Peyer's patch (tissue), 4 donors: ENCODE data around the gene JPH2. TPM values are rescaled to one million over a fixed set of nuclear protein-coding genes. Genes with fewer than 3 reads are reported as not detected.
A peak's percentile ranks its signal among the peaks of the same experiment; 100 is the strongest.

ENCODE experiments used
- DNase-seq, 3 donors: peaks; one replicate each; pipeline ENCODE4 v3.0.0-alpha.2; 2017 to 2019
- H3K27ac ChIP-seq, 4 donors: fragments of 200-600 bp; sonication (generic); one replicate each; pipeline ENCODE4 v1.5.1; 2016 to 2019
- H3K27me3 ChIP-seq, 2 donors: fragments of 200-600 bp; sonication (generic); one replicate each; pipeline ENCODE4 v1.5.1; 2019
- H3K36me3 ChIP-seq, 3 donors: fragments of 200-600 bp; sonication (generic); one replicate each; pipeline ENCODE4 v1.5.1; 2016 to 2019
- H3K4me1 ChIP-seq, 4 donors: fragments of 200-600 bp; sonication (generic); one replicate each; pipeline ENCODE4 v1.5.1; 2016 to 2019
- H3K4me3 ChIP-seq, 4 donors: fragments of 200-600 bp; sonication (generic); 1 replicate in 3 of 4; 2 replicates in 1 of 4; pipeline ENCODE4 v1.5.1; 2016 to 2019; ENCODE audit warnings: mild to moderate bottlenecking in 1 of 4
- H3K9me3 ChIP-seq, 4 donors: fragments of 200-600 bp; sonication (generic); one replicate each; pipeline ENCODE4 v1.5.1; 2016 to 2019; ENCODE audit warnings: mild to moderate bottlenecking in 1 of 4
- POLR2A ChIP-seq, 2 donors: fragments of 450-650 bp; IDR thresholded peaks; one replicate each; pipeline ENCODE4 v1.5.1; 2017; ENCODE audit warnings: antibody characterized with exemption in 2 of 2, mild to moderate bottlenecking in 2 of 2, moderate library complexity in 2 of 2
- total RNA-seq, 4 donors: library from RNA; depleted of rRNA; stranded (reverse); fragments of >200 nt; gene quantifications; one replicate each; pipeline ENCODE4 v1.1.0, GENCODE V29; 2016
- TF ChIP-seq, protein P1 (sequence below), 6 experiments: fragments of 450-650 bp in 4 of 6; fragments of 200-600 bp in 2 of 6; sonication (generic) in 1 of 6; IDR thresholded peaks; one replicate each; pipeline ENCODE4 v1.5.1; 2017 to 2019; ENCODE audit warnings: antibody characterized with exemption in 6 of 6, mild to moderate bottlenecking in 3 of 6, moderate library complexity in 1 of 6

JPH2 gene
- total RNA-seq, 4 donors from 2014 or later: 1.2 to 8.0 (median 4.2) TPM

DNA sequence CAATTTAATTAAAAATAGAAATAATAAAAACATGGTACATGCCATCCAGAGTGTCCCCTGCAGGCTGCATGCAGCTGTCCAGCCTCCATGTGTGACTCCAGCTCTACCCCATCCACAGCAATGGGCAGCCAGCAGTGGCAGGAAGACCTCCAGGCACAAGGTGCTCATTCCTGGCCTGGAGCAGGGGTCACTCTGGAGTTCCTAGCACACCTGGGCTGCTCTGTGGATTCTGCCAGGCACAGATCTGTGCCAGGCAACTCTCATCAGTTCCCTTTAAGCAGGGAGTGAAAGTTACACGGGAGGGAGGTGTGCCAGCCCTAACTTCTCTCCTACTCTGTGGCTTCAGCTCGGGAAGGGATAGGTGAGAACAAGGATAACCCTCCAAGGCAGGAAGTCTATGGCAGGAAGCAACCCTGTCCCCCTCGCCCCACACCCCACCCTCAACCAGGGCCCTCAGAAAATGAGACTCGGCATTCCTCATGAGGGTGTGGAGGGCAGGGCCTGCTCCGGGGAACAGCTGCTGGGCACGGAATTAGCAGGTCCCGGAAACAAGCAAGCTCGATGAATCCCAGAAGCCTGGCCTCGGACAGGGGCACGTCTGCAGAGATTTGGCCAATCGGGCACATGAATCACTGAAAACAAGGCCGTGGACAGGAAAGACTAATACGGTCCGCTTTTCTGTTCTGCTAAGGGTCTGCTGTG lies 10.0 kb downstream of the JPH2 start:
- DNase-seq: peak in 1 of 3 donors; percentile 64
- H3K4me1 ChIP-seq: no peaks in the 10 kb centered on the region
- H3K9me3 ChIP-seq: no peaks in the 10 kb centered on the region
- H3K36me3 ChIP-seq: no peaks in the 10 kb centered on the region
- TF ChIP-seq, protein P1, sequence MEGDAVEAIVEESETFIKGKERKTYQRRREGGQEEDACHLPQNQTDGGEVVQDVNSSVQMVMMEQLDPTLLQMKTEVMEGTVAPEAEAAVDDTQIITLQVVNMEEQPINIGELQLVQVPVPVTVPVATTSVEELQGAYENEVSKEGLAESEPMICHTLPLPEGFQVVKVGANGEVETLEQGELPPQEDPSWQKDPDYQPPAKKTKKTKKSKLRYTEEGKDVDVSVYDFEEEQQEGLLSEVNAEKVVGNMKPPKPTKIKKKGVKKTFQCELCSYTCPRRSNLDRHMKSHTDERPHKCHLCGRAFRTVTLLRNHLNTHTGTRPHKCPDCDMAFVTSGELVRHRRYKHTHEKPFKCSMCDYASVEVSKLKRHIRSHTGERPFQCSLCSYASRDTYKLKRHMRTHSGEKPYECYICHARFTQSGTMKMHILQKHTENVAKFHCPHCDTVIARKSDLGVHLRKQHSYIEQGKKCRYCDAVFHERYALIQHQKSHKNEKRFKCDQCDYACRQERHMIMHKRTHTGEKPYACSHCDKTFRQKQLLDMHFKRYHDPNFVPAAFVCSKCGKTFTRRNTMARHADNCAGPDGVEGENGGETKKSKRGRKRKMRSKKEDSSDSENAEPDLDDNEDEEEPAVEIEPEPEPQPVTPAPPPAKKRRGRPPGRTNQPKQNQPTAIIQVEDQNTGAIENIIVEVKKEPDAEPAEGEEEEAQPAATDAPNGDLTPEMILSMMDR (IDR thresholded peaks at IDR 0.05): no peak
- TF ChIP-seq POLR2A (IDR thresholded peaks at IDR 0.05): no peak
- H3K27me3 ChIP-seq: no peaks in the 10 kb centered on the region
- H3K27ac ChIP-seq: peak overlapping the region in 2 of 4 donors; percentile 8 to 37
- peak overlapping the region in 1 of 4 donors; percentile 11 for H3K4me3 ChIP-seq

DNA sequence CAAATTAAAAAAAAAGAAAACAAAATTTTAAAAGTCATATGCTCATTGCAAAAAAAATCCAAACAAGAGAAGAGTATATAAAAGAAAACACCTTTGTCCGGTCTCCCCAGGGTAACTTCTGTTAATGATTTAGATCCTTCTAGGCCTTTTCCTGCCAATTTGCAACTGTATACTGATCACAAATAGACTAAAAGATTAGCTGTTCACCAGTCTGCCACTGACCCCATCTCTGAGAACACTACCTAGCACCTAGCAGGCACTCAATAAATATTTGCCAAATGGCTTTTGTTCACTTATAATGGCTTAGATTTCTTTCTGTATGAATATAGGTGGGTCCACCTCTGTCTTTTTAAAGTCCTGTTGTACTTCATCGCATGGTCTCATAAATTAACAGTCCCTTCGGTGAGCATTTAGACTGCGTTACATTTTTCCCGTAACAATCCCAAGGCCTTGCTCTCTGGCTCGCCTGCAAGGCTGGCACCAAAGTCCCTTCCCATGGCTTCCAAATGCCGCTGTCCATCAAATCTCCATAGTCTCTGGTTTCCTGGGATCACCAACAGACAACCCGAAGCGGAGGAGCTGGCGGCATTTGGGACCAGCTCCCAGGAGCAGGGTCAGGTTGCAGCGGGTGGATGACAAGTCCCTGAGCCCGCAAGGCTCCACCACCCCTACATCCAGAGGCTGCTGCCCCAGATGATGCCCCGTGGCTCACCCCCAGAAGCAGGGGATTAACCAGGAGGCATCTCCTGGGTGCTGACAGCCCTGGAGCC lies 11.8 kb downstream of the JPH2 start:
- no peaks in the 10 kb centered on the region for H3K27me3 ChIP-seq
- no peak overlapping the region for H3K4me3 ChIP-seq
- no peaks in the 10 kb centered on the region for H3K9me3 ChIP-seq
- no peak for DNase-seq
- TF ChIP-seq, protein P1 (IDR thresholded peaks at IDR 0.05): no peak
- TF ChIP-seq POLR2A (IDR thresholded peaks at IDR 0.05): no peak
- no peaks in the 10 kb centered on the region for H3K4me1 ChIP-seq
- H3K36me3 ChIP-seq: no peaks in the 10 kb centered on the region
- H3K27ac ChIP-seq: peak overlapping the region in 1 of 4 donors; percentile 37

DNA sequence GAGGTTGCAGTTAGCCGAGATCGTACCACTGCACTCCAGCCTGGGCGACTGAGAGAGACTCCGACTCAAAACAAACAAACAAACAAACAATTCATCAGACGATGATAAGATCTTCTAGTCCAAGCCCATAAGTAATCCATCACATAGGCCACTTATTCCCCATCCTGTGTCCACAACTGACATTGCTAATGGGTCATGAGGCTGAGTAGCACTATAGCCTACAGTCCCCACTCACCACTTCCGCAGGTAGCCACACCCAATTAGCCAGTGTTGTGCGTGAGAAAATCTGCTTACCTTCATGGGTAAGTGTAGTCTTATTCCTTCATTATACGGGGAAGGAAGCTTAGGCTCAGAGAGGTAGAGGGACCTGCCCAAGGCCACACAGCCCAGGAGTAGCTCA lies 13.1 kb downstream of the JPH2 start:
- no peaks in the 10 kb centered on the region for H3K9me3 ChIP-seq
- H3K4me3 ChIP-seq: no peak overlapping the region
- H3K36me3 ChIP-seq: no peaks in the 10 kb centered on the region
- no peaks in the 10 kb centered on the region for H3K27me3 ChIP-seq
- DNase-seq: no peak
- TF ChIP-seq POLR2A (IDR thresholded peaks at IDR 0.05): no peak
- TF ChIP-seq, protein P1 (IDR thresholded peaks at IDR 0.05): no peak
- peak overlapping the region in 1 of 4 donors; percentile 8 for H3K27ac ChIP-seq
- no peaks in the 10 kb centered on the region for H3K4me1 ChIP-seq

DNA sequence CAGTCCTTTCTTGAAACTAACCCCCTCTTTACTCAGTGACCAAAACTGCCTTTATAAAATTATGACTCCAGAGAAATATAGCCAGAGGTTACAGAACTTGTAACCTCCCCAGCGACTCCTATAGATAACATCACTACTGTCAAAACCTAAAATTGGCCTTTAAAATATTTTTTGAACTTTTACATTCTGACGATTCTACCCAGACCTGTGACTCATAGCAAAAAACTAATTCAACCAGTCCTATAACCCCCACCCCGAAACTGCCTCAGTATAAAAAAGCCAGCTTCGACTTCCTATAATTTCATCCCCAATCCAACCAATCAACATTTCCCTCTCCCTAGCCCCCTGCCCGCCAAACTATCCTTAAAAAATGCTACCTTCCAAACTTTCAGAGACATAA lies 13.9 kb downstream of the JPH2 start:
- DNase-seq: no peak
- no peak for TF ChIP-seq POLR2A (IDR thresholded peaks at IDR 0.05)
- TF ChIP-seq, protein P1 (IDR thresholded peaks at IDR 0.05): no peak
- no peaks in the 10 kb centered on the region for H3K4me1 ChIP-seq

DNA sequence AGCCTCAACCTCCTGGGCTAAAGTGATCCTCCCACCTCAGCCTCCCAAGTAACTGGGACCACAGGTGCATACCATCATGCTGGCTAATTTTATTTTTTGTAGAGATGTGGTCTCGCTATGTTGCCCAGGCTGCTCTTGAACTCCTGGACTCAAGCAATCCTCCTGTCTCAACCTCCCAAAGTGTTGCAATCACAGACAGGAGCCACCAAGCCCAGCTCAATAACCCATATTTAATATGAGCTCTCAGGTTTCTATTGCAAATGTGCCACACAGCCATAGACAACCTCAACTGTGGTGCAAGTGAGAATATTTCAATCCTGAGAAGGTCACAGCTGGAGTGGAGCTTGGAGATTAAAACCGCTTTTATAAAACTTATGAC lies 14.4 kb downstream of the JPH2 start:
- no peaks in the 10 kb centered on the region for H3K36me3 ChIP-seq
- no peak for DNase-seq
- H3K27me3 ChIP-seq: no peaks in the 10 kb centered on the region
- H3K4me3 ChIP-seq: no peak overlapping the region
- no peak for TF ChIP-seq POLR2A (IDR thresholded peaks at IDR 0.05)
- TF ChIP-seq, protein P1 (IDR thresholded peaks at IDR 0.05): no peak
- H3K9me3 ChIP-seq: no peaks in the 10 kb centered on the region
- no peaks in the 10 kb centered on the region for H3K4me1 ChIP-seq
- peak overlapping the region in 1 of 4 donors; percentile 45 for H3K27ac ChIP-seq

More for the DNA sequence above, 13.9 kb downstream of the JPH2 start:
- Histone ChIP-seq H3K27ac (peak overlapping the region in 1 of 4 donors; percentile 5), H3K9me3 (no peaks in the 10 kb centered on the region), H3K36me3 (no peaks in the 10 kb centered on the region), H3K4me3 (no peak overlapping the region), H3K27me3 (no peaks in the 10 kb centered on the region)
